ENCODE measurements around the gene PDZD2. TPM values are rescaled to one million over a fixed set of nuclear protein-coding genes. Genes with fewer than 3 reads are reported as not detected.

PDZD2 gene
- total RNA-seq, 1 experiment from 2014 or later, result 0.37 TPM

DNA sequence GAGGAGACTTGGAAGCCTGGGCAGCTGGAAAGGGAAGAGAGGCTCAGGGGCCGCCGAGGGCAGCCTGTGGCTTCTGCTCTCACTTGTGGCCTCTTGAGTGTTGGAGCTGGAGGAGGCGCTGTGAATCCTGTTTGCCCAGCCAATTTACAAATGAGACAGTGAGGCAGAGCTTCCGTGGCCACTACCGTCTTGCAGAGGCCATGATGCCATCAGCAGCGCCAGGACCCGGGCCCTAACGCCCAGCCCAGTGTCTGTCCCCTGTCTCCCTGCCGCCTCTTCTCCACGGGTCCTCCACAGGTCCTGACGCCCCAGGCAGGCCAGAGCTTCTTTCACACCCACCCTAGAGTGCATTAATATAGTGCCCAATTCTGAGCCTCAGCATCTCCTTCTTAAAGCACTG, 362.4 kb downstream of the PDZD2 start:
- RAD21 ChIA-PET (ENCODE audit: low non-redundant PET in 1 of 2, low total read pairs in 2 of 2, uncharacterized antibody in 2 of 2, unreplicated experiment in 2 of 2), result no interaction called here
- no peaks in the 10 kb centered on the region for H4K20me1 ChIP-seq (ENCODE audit: insufficient read depth)
- TF ChIP-seq SIN3A (IDR thresholded peaks at IDR 0.05; ENCODE audit: low read depth), result no peak
- TF ChIP-seq ZFX (IDR thresholded peaks at IDR 0.05), result no peak
- no peak for TF ChIP-seq EZH2 (IDR thresholded peaks at IDR 0.05)
- TF ChIP-seq, protein P1, sequence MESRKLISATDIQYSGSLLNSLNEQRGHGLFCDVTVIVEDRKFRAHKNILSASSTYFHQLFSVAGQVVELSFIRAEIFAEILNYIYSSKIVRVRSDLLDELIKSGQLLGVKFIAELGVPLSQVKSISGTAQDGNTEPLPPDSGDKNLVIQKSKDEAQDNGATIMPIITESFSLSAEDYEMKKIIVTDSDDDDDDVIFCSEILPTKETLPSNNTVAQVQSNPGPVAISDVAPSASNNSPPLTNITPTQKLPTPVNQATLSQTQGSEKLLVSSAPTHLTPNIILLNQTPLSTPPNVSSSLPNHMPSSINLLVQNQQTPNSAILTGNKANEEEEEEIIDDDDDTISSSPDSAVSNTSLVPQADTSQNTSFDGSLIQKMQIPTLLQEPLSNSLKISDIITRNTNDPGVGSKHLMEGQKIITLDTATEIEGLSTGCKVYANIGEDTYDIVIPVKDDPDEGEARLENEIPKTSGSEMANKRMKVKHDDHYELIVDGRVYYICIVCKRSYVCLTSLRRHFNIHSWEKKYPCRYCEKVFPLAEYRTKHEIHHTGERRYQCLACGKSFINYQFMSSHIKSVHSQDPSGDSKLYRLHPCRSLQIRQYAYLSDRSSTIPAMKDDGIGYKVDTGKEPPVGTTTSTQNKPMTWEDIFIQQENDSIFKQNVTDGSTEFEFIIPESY (IDR thresholded peaks at IDR 0.05; ENCODE audit: extremely low read depth, insufficient replicate concordance, low read length), result no peak
- TF ChIP-seq ZNF274 (IDR thresholded peaks at IDR 0.05; ENCODE audit: low read depth, low read length), result no peak
- TF ChIP-seq FOSL1 (IDR thresholded peaks at IDR 0.05; ENCODE audit: low read depth), result no peak
- TF ChIP-seq YY1 (IDR thresholded peaks at IDR 0.05; ENCODE audit: extremely low read depth, insufficient replicate concordance, low read depth, low read length), result no peak
- TF ChIP-seq SP1 (IDR thresholded peaks at IDR 0.05; ENCODE audit: low read depth), result no peak
- TF ChIP-seq RAD21 (IDR thresholded peaks at IDR 0.05; ENCODE audit: low read depth), result no peak
- TF ChIP-seq, protein P2, sequence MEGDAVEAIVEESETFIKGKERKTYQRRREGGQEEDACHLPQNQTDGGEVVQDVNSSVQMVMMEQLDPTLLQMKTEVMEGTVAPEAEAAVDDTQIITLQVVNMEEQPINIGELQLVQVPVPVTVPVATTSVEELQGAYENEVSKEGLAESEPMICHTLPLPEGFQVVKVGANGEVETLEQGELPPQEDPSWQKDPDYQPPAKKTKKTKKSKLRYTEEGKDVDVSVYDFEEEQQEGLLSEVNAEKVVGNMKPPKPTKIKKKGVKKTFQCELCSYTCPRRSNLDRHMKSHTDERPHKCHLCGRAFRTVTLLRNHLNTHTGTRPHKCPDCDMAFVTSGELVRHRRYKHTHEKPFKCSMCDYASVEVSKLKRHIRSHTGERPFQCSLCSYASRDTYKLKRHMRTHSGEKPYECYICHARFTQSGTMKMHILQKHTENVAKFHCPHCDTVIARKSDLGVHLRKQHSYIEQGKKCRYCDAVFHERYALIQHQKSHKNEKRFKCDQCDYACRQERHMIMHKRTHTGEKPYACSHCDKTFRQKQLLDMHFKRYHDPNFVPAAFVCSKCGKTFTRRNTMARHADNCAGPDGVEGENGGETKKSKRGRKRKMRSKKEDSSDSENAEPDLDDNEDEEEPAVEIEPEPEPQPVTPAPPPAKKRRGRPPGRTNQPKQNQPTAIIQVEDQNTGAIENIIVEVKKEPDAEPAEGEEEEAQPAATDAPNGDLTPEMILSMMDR (IDR thresholded peaks at IDR 0.05 in 2 of 3, conservative IDR thresholded peaks at IDR 0.05 in 1 of 3; ENCODE audit: borderline replicate concordance in 1 of 3, insufficient read depth in 1 of 3, low read depth in 2 of 3, low read length in 2 of 3), result no peak
- no peak for TF ChIP-seq POLR2AphosphoS5 (IDR thresholded peaks at IDR 0.05; ENCODE audit: low read depth, low read length)
- no peak for TF ChIP-seq CBX3 (IDR thresholded peaks at IDR 0.05; ENCODE audit: low read depth)
- no peak for TF ChIP-seq TCF7L2 (IDR thresholded peaks at IDR 0.05; ENCODE audit: borderline replicate concordance, extremely low read depth, insufficient read depth, insufficient read length)
- TF ChIP-seq JUND (IDR thresholded peaks at IDR 0.05), result no peak
- no peak for TF ChIP-seq POLR2A (IDR thresholded peaks at IDR 0.05; ENCODE audit: borderline replicate concordance, extremely low read depth, insufficient read depth, insufficient read length)
- POLR2A ChIA-PET, result no interaction called here
- no peak overlapping the region for H2AFZ ChIP-seq (ENCODE audit: low read depth, low read length, poor library complexity, severe bottlenecking)
- no peaks in the 10 kb centered on the region for H3K9me2 ChIP-seq (ENCODE audit: insufficient read depth)
- ATAC-seq (no peak), DNase-seq (ENCODE audit: low read depth, low spot score) (no peak)
- H3K27ac ChIP-seq (ENCODE audit: low read depth, low read length), result no peak overlapping the region
- no peak overlapping the region for H3K4me2 ChIP-seq (ENCODE audit: low read length)
- H3K79me2 ChIP-seq (ENCODE audit: insufficient read depth, low read length), result no peaks in the 10 kb centered on the region
- H3K27me3 ChIP-seq (ENCODE audit: insufficient read depth, low read length), result no peaks in the 10 kb centered on the region
- H3K9me3 ChIP-seq (ENCODE audit: control insufficient read depth in 1 of 2, insufficient read depth in 1 of 2, low read depth in 1 of 2, low read length in 2 of 2), result no peaks in the 10 kb centered on the region
- H3K36me3 ChIP-seq (ENCODE audit: control insufficient read depth in 1 of 2, insufficient read depth in 2 of 2, low read length in 2 of 2), result no peaks in the 10 kb centered on the region
- intact Hi-C loops (cut with micrococcal nuclease), result no loop called here
- H3K4me3 ChIP-seq (replicated peaks in 1 of 2; ENCODE audit: low read depth in 1 of 2, low read length in 2 of 2), result no peak overlapping the region
- no peaks in the 10 kb centered on the region for H3K4me1 ChIP-seq (ENCODE audit: control insufficient read depth in 1 of 2, insufficient read depth in 2 of 2, low read length in 2 of 2)
- CTCF ChIA-PET, result no interaction called here
- BruUV-seq (replicated peaks), result no TSS peak
- no peak overlapping the region for H3K9ac ChIP-seq (ENCODE audit: low read length)
